ENCODE data around the gene DENND5B.

The DENND5B gene

GRCh38 chr12:31589598-31589903 is 1.4 kb downstream of the DENND5B start:
- H3K27ac Mint-ChIP-seq, result peak overlapping the region; percentile 86 to 96 (median 88)
- peak overlapping the region; percentile 95 to 97 (median 95) for H3K4me3 Mint-ChIP-seq
- peaks cover 48% of the 10 kb centered on the region for H3K4me1 Mint-ChIP-seq
- no peak for TF ChIP-seq CTCF (IDR thresholded peaks at IDR 0.05; ENCODE audit: unreplicated experiment in 3 of 3)
- H3K9me3 Mint-ChIP-seq, result no peaks in the 10 kb centered on the region
- no peaks in the 10 kb centered on the region for H3K36me3 Mint-ChIP-seq (ENCODE audit: low read depth)
- H3K27me3 Mint-ChIP-seq (ENCODE audit: low read depth), result no peaks in the 10 kb centered on the region

GRCh38 chr12:31588976-31589375 is 2.0 kb downstream of the DENND5B start:
- Mint-ChIP-seq H3K27ac (peak overlapping the region; percentile 86 to 96 (median 88)), H3K36me3 (ENCODE audit: low read depth) (no peaks in the 10 kb centered on the region), H3K27me3 (ENCODE audit: low read depth) (no peaks in the 10 kb centered on the region), H3K4me1 (peaks cover 48% of the 10 kb centered on the region), H3K4me3 (peak overlapping the region; percentile 95 to 97 (median 95)), H3K9me3 (no peaks in the 10 kb centered on the region)
- TF ChIP-seq CTCF (IDR thresholded peaks at IDR 0.05; ENCODE audit: unreplicated experiment in 3 of 3), result no peak

- Mint-ChIP-seq H3K27ac (no peak overlapping the region), H3K36me3 (ENCODE audit: low read depth) (peaks cover 2% of the 10 kb centered on the region), H3K4me3 (peak overlapping the region in 1 of 3 experiments; percentile 19), H3K27me3 (ENCODE audit: low read depth) (no peaks in the 10 kb centered on the region), H3K4me1 (peaks cover 42% of the 10 kb centered on the region), H3K9me3 (no peaks in the 10 kb centered on the region)
- TF ChIP-seq CTCF (IDR thresholded peaks at IDR 0.05; ENCODE audit: unreplicated experiment in 3 of 3), result no peak
These were observed 4.2 kb downstream of the DENND5B start for GRCh38 chr12:31586728-31587127.

GRCh38 chr12:31585895-31586294 is 5.0 kb downstream of the DENND5B start:
- H3K27ac Mint-ChIP-seq, result no peak overlapping the region
- no peaks in the 10 kb centered on the region for H3K27me3 Mint-ChIP-seq (ENCODE audit: low read depth)
- H3K4me3 Mint-ChIP-seq, result no peak overlapping the region
- H3K9me3 Mint-ChIP-seq, result no peaks in the 10 kb centered on the region
- peaks cover 37% of the 10 kb centered on the region for H3K4me1 Mint-ChIP-seq
- TF ChIP-seq CTCF (IDR thresholded peaks at IDR 0.05; ENCODE audit: unreplicated experiment in 3 of 3), result no peak
- H3K36me3 Mint-ChIP-seq (ENCODE audit: low read depth), result peaks cover 4% of the 10 kb centered on the region

- peaks cover 37% of the 10 kb centered on the region for H3K4me1 Mint-ChIP-seq
- H3K27ac Mint-ChIP-seq, result peak overlapping the region in 1 of 3 experiments; percentile 55
- no peak for TF ChIP-seq CTCF (IDR thresholded peaks at IDR 0.05; ENCODE audit: unreplicated experiment in 3 of 3)
- H3K36me3 Mint-ChIP-seq (ENCODE audit: low read depth), result peaks cover 4% of the 10 kb centered on the region
- H3K9me3 Mint-ChIP-seq, result no peaks in the 10 kb centered on the region
- no peaks in the 10 kb centered on the region for H3K27me3 Mint-ChIP-seq (ENCODE audit: low read depth)
- H3K4me3 Mint-ChIP-seq, result no peak overlapping the region
These were observed 5.7 kb downstream of the DENND5B start for GRCh38 chr12:31585271-31585670.

GRCh38 chr12:31584782-31585181 is 6.2 kb downstream of the DENND5B start:
- no peaks in the 10 kb centered on the region for H3K9me3 Mint-ChIP-seq
- H3K27me3 Mint-ChIP-seq (ENCODE audit: low read depth), result no peaks in the 10 kb centered on the region
- H3K4me1 Mint-ChIP-seq, result peaks cover 37% of the 10 kb centered on the region
- peak overlapping the region in 1 of 3 experiments; percentile 55 for H3K27ac Mint-ChIP-seq
- no peak overlapping the region for H3K4me3 Mint-ChIP-seq
- no peak for TF ChIP-seq CTCF (IDR thresholded peaks at IDR 0.05; ENCODE audit: unreplicated experiment in 3 of 3)
- peaks cover 4% of the 10 kb centered on the region for H3K36me3 Mint-ChIP-seq (ENCODE audit: low read depth)
